Nephron (organoid): ENCODE results near the gene CLIC3.

ENCODE experiments used
- H3K27ac Mint-ChIP-seq, 3 experiments: 2 replicates each; pipeline ENCODE4 v1.8.0; 2020; ENCODE audit warnings: mixed read lengths in 3 of 3, mild to moderate bottlenecking in 2 of 3, moderate library complexity in 1 of 3
- H3K27me3 Mint-ChIP-seq: 2 replicates; pipeline ENCODE4 v1.8.0; 2021; ENCODE audit warnings: low read depth, mild to moderate bottlenecking, moderate library complexity, mixed read lengths
- H3K36me3 Mint-ChIP-seq: 2 replicates; pipeline ENCODE4 v1.8.0; 2020; ENCODE audit warnings: low read depth, mixed read lengths
- H3K4me1 Mint-ChIP-seq: 2 replicates; pipeline ENCODE4 v1.8.0; 2020; ENCODE audit warnings: mixed read lengths
- H3K4me3 Mint-ChIP-seq, 3 experiments: 2 replicates each; pipeline ENCODE4 v1.8.0; 2020; ENCODE audit warnings: mild to moderate bottlenecking in 3 of 3, mixed read lengths in 3 of 3, moderate library complexity in 2 of 3
- H3K9me3 Mint-ChIP-seq: 2 replicates; pipeline ENCODE4 v1.8.0; 2020; ENCODE audit warnings: mixed read lengths
- TF ChIP-seq, protein P1 (sequence below), 3 experiments: fragments of 200-600 bp; sonication (generic); IDR thresholded peaks; one replicate each; pipeline ENCODE4 v1.5.0; 2021; ENCODE audit warnings: antibody characterized with exemption in 3 of 3; ENCODE audit not compliant: unreplicated experiment in 3 of 3

CLIC3 gene

DNA sequence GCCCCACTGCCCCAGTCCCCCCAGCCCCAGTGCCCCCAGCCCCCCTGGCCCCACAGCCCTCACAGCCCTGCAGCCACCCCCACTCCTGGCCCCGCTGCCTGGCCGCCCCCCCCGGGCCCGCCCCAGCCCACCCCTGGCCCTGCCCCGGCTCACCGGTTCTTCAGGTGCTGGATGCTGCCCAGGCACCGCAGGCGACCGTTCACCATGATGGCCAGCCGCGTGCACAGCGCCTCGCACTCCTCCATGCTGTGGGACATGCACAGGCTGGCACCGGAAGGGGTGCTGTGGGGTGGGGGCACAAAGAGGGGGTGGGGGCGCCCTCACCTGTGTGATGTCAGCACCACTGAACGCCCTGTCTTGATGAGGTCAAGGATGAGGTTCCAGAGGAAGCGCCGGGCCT is 12.8 kb upstream of the CLIC3 start:
- Mint-ChIP-seq H3K4me3 (no peak overlapping the region), H3K27ac (no peak overlapping the region), H3K4me1 (no peaks in the 10 kb centered on the region), H3K27me3 (no peaks in the 10 kb centered on the region), H3K9me3 (no peaks in the 10 kb centered on the region), H3K36me3 (no peaks in the 10 kb centered on the region)
- TF ChIP-seq, protein P1, sequence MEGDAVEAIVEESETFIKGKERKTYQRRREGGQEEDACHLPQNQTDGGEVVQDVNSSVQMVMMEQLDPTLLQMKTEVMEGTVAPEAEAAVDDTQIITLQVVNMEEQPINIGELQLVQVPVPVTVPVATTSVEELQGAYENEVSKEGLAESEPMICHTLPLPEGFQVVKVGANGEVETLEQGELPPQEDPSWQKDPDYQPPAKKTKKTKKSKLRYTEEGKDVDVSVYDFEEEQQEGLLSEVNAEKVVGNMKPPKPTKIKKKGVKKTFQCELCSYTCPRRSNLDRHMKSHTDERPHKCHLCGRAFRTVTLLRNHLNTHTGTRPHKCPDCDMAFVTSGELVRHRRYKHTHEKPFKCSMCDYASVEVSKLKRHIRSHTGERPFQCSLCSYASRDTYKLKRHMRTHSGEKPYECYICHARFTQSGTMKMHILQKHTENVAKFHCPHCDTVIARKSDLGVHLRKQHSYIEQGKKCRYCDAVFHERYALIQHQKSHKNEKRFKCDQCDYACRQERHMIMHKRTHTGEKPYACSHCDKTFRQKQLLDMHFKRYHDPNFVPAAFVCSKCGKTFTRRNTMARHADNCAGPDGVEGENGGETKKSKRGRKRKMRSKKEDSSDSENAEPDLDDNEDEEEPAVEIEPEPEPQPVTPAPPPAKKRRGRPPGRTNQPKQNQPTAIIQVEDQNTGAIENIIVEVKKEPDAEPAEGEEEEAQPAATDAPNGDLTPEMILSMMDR (IDR thresholded peaks at IDR 0.05; ENCODE audit: unreplicated experiment in 3 of 3): no peak

DNA sequence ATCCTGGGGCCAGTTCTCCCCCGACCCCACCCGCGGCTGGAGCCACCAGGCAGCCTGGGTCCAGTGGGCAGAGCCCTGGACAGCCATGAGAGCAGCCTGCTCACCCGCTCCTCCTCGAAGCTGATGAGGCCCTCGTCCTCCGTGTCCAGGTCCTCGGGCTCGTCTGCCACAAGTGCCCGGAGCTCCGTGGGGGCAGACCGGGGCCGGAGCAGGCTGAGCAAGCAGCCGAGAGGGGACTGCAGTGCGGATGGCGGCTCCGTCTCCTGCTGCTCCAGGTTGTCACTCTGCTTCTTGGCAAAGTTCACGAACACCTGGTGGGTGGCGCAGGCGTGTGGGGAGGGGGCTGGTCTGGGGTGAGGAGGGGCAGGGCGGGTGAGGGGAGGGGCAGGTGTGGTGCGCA is 11.9 kb upstream of the CLIC3 start:
- Mint-ChIP-seq H3K36me3 (no peaks in the 10 kb centered on the region), H3K4me3 (no peak overlapping the region), H3K4me1 (no peaks in the 10 kb centered on the region), H3K27ac (no peak overlapping the region), H3K9me3 (no peaks in the 10 kb centered on the region), H3K27me3 (no peaks in the 10 kb centered on the region)
- TF ChIP-seq, protein P1 (IDR thresholded peaks at IDR 0.05; ENCODE audit: unreplicated experiment in 3 of 3): no peak

DNA sequence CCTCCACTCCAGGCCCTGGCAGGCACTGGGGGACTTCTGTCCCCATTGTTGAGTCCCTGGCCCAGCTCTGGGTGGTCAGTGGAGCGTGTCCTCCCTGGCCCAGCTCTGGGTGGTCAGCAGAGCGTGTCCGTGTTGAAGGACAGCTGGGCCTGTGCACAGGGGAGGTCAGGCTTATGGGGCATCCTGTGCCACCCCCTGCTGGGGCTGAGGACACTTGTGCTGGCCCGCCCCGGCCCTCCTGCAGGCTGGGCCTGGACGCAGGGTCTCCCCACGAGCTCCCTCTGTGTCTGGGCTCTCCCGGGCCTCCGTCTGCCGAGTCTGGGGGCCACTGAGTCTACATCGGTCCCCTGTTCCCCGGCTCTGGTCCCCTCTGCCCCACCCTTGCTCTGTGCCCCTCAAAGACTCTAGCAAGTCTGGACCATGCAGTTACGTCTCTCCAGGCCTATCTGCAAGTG is 11.5 kb upstream of the CLIC3 start:
- TF ChIP-seq, protein P1 (IDR thresholded peaks at IDR 0.05; ENCODE audit: unreplicated experiment in 3 of 3): no peak
- no peaks in the 10 kb centered on the region for H3K9me3 Mint-ChIP-seq

DNA sequence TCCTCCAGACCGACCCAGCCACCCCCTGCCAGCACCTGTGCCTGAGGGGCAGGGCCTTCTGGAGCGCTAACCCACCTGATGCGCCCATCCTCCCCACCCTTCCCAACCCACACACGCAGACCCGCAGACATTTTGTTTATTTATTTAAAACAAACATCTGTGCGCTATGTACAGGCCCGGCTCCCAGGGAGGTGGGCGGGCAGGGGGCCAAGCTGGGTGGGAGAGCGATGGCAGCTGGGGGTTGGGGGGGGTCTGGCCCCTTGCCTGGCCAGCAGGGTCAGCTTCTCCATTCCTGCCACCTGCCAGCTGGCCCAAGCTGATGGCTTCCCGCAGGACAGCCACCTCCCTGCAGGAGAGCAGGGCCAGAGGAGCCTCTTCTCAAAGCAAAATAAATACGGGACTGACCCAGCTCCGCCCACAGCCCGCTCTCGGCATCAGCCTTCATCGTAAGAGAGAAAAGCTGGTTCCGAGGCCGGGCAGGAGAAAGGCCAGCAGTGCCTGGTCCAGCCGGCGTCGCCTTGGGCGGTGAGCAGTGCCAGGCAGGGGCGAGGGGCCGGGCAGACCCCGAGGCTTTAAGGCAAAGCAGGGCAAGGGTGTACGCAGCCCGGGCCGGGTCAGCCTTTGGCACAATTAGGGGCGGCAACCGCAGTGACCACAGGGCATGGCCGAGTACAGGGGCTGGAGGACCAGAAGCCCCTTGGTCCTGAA is 10.9 kb upstream of the CLIC3 start:
- Mint-ChIP-seq H3K9me3 (no peaks in the 10 kb centered on the region), H3K27ac (no peak overlapping the region), H3K4me1 (no peaks in the 10 kb centered on the region), H3K36me3 (no peaks in the 10 kb centered on the region), H3K27me3 (no peaks in the 10 kb centered on the region), H3K4me3 (no peak overlapping the region)
- TF ChIP-seq, protein P1 (IDR thresholded peaks at IDR 0.05; ENCODE audit: unreplicated experiment in 3 of 3): no peak

More for the DNA sequence above, 11.5 kb upstream of the CLIC3 start:
- no peak overlapping the region for H3K4me3 Mint-ChIP-seq
- H3K36me3 Mint-ChIP-seq: no peaks in the 10 kb centered on the region
- H3K4me1 Mint-ChIP-seq: no peaks in the 10 kb centered on the region
- no peaks in the 10 kb centered on the region for H3K27me3 Mint-ChIP-seq
- no peak overlapping the region for H3K27ac Mint-ChIP-seq

DNA sequence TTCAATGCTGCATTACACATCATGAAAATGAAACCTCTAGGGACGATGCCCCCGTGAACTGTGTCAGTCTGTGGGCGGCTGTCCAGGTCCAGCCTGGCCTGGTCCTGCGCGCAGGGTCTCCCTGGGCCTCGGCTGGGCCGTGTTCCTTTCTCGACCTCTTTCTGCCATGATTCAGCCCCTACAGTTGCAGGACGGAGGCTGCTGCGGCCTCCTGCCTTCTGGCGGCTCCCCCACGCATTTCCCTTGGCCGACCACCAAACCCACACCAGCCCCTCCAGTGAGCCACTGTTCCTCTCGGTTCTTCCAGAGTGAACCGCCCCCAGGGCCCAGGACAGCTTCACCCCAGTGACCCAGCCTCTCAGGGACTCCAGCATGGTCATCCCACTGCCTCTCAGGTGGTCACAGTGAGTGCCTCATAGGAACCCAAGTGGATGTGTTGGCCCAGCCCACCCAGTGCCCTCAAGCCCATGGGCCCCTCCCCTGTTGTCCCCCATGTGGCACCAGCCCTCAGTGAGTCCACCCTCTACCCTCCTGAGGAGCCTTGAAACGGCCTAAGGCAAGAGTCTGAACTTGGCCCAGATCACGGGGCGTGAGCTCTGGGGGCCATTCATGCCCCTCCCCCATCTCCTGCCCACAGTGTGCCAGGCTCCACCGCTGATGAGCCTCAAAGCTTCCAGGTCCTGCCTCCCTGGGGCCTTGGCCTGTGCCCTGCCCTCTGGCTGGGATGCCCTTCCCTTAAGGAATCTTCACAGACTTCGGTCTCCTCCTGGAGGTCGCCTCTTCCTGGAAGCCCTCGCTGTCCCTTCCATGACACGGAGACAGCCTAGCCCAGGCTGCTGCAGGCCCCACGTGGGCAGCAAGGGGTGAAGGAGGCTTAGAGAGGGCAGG is 10.0 kb upstream of the CLIC3 start:
- Mint-ChIP-seq H3K9me3 (no peaks in the 10 kb centered on the region), H3K27ac (peak overlapping the region in 2 of 3 experiments; percentile 31 to 38), H3K4me3 (no peak overlapping the region), H3K27me3 (no peaks in the 10 kb centered on the region), H3K4me1 (no peaks in the 10 kb centered on the region), H3K36me3 (no peaks in the 10 kb centered on the region)
- TF ChIP-seq, protein P1 (IDR thresholded peaks at IDR 0.05; ENCODE audit: unreplicated experiment in 3 of 3): no peak
